COLO829 (cell line): ENCODE data around the gene RAB5A.
"Not testable (repeated sequence)": the region's sequence is repeated elsewhere in the genome, so short reads cannot be mapped to it uniquely, and the experiment has no call there.

Experiments
- DNase-seq: peaks from one replicate; pipeline ENCODE4 v3.0.0; 2012; ENCODE audit warnings: low spot score

Gene RAB5A

DNA sequence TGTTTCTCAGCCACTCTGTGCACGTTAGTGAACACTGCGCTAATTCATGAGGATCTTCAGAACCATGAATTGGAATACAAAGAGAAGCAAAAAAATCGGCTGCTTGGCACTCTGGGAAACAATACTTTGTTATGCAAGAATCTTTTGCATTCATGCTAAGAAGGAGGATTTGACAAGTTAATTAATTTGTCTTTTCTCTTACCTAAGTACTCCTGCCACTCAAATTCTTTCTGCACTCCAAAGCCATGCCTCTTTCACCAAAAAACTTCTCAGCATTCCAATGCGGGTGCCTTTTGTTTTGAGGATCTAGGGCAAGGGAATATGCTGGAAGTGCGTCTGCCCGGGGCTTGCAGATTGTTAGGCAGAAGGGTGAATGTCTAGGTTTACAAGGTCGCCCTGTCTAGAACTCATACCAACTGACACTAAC, 82.0 kb downstream of the RAB5A start:
- DNase-seq: no peak

DNA sequence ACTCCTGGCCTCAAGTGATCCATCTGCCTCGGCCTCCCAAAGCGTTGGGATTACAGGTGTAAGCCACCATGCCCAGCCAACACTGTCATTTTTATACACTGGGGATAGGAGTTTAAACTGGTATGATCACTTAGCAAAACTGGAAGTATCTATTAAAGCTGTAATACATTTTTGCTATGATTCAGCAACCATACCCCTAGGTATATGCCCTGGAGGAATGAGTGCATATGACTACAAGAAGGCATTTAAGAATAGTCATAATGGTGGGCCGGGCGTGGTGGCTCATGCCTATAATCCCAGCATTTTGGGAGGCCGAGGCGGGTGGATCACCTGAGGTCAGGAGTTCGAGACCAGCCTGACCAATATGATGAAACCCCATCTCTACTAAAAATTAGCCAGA, 85.0 kb downstream of the RAB5A start:
- DNase-seq: not testable (repeated sequence)
